ENCODE data around the gene PROSER3. TPM values are rescaled to one million over a fixed set of nuclear protein-coding genes. Genes with fewer than 3 reads are reported as not detected.

PROSER3 gene
- total and polyA plus RNA-seq, 2 of the 13 experiments (the other 11 are each of a cell fraction or from before 2014, with no cell fraction given), result 5.1 to 5.7 TPM

GRCh38 chr19:35812220-35813042 lies 54.5 kb downstream of the PROSER3 start, which contains the start of gene PRODH2 (continued):
- TF ChIP-seq ZNF720 (CRISPR knock-in tag; IDR thresholded peaks at IDR 0.05) (no peak), POLR2A (IDR thresholded peaks at IDR 0.05; ENCODE audit: insufficient read depth in 1 of 2, low read depth in 2 of 2, low read length in 2 of 2) (peak; percentile 94 to 99), CBFB (CRISPR knock-in tag; IDR thresholded peaks at IDR 0.05) (0 out of 2 replicates have a peak, but pooled peaks have one; percentile 43), GATAD2A (CRISPR knock-in tag; IDR thresholded peaks at IDR 0.05) (peak; percentile 74), U2AF1 (optimal IDR thresholded peaks at IDR 0.05; ENCODE audit: low read depth, low read length) (no peak), ZNF747 (CRISPR knock-in tag; IDR thresholded peaks at IDR 0.05; ENCODE audit: borderline replicate concordance) (peak; percentile 76; the same call in 1 of the 2 replicates), KAT7 (CRISPR knock-in tag; IDR thresholded peaks at IDR 0.05; ENCODE audit: borderline replicate concordance) (0 out of 2 replicates have a peak, but pooled peaks have one; percentile 63), RELA (CRISPR knock-in tag; IDR thresholded peaks at IDR 0.05) (no peak), AGO2 (optimal IDR thresholded peaks at IDR 0.05; ENCODE audit: low read depth, low read length) (peak; percentile 76), HNRNPL (IDR thresholded peaks at IDR 0.05; ENCODE audit: low read depth, low read length) (peak; percentile 92), HBP1 (CRISPR knock-in tag; IDR thresholded peaks at IDR 0.05; ENCODE audit: low read depth) (0 out of 2 replicates have a peak, but pooled peaks have one; percentile 7), ATF7 (IDR thresholded peaks at IDR 0.05) (no peak), ATF7 (CRISPR knock-in tag; IDR thresholded peaks at IDR 0.05) (peak; percentile 42; the same call in 1 of the 2 replicates), ZNF430 (CRISPR knock-in tag; IDR thresholded peaks at IDR 0.05) (0 out of 2 replicates have a peak, but pooled peaks have one; percentile 66), DMAP1 (CRISPR knock-in tag; IDR thresholded peaks at IDR 0.05) (peak; percentile 73; the same call in 1 of the 2 replicates), MIER2 (CRISPR knock-in tag; IDR thresholded peaks at IDR 0.05) (0 out of 2 replicates have a peak, but pooled peaks have one; percentile 72), SRY (CRISPR knock-in tag; IDR thresholded peaks at IDR 0.05) (peak; percentile 63; the same call in 1 of the 2 replicates), NCOA2 (CRISPR knock-in tag; IDR thresholded peaks at IDR 0.05) (peak; percentile 73; the same call in 1 of the 2 replicates), POGK (CRISPR knock-in tag; conservative IDR thresholded peaks at IDR 0.05) (0 out of 2 replicates have a peak, but pooled peaks have one; percentile 11), NKX3-1 (CRISPR knock-in tag; IDR thresholded peaks at IDR 0.05) (0 out of 2 replicates have a peak, but pooled peaks have one; percentile 49), ZBTB39 (CRISPR knock-in tag; IDR thresholded peaks at IDR 0.05) (peak; percentile 22; the same call in 1 of the 2 replicates)

All from HepG2 (cell line).